Endothelial cell of umbilical vein (primary cell): ENCODE results near the gene RAB35. TPM values are rescaled to one million over a fixed set of nuclear protein-coding genes. Genes with fewer than 3 reads are reported as not detected.

Experiments
- BruUV-seq: library from RNA; stranded (reverse); fragments of 400-500 nt; replicated peaks from 2 replicates; lab custom pipeline; 2021; lab: Mats Ljungman, UMichigan
- CTCF ChIA-PET: fragments of 300-600, 350-600 bp; sonication (Branson Sonifier 250); formaldehyde crosslinking; loops from one replicate; lab custom pipeline; 2021; ENCODE audit warnings: antibody characterized with exemption, inconsistent platforms; lab: Charles Lee
- POLR2A ChIA-PET: fragments of 300-600, 350-600 bp; sonication (Branson Sonifier 250); formaldehyde crosslinking; loops from one replicate; lab custom pipeline; 2021; ENCODE audit warnings: antibody characterized with exemption, inconsistent platforms; lab: Charles Lee
- DNase-seq: peaks from one replicate; pipeline ENCODE4 v3.0.0-alpha.2; 2011; ENCODE audit warnings: low read depth, low spot score
- FAIRE-seq: peaks from 2 replicates; lab custom pipeline; 2011; peaks lifted over from hg19 to GRCh38; lab: Jason Lieb, UNC
- H2AFZ ChIP-seq: 2 replicates; pipeline ENCODE4 v1.6.0; 2012; ENCODE audit warnings: low read depth, low read length, control low read depth, inconsistent platforms
- H3K27ac ChIP-seq: 2 replicates; pipeline ENCODE4 v1.5.1; 2011; ENCODE audit warnings: low read depth, mild to moderate bottlenecking, control low read depth, low read length, moderate library complexity; ENCODE audit not compliant: insufficient read depth
- H3K27me3 ChIP-seq, 2 experiments: 2 replicates each; pipeline versions ENCODE4 v1.6.0 to v1.6.1; 2011; ENCODE audit warnings: low read length in 2 of 2, mixed read lengths in 1 of 2; ENCODE audit not compliant: control insufficient read depth in 2 of 2, insufficient read depth in 2 of 2
- H3K36me3 ChIP-seq, 2 experiments: 2 replicates in 1 of 2; 3 replicates in 1 of 2; pipeline ENCODE4 v1.5.1; 2011; ENCODE audit warnings: low read length in 2 of 2, mild to moderate bottlenecking in 1 of 2, moderate library complexity in 1 of 2; ENCODE audit not compliant: control insufficient read depth in 2 of 2, insufficient read depth in 2 of 2; ENCODE audit errors: extremely low read depth in 1 of 2
- H3K4me1 ChIP-seq: 3 replicates; pipeline ENCODE4 v1.5.1; 2011; ENCODE audit warnings: mild to moderate bottlenecking, low read length; ENCODE audit not compliant: control insufficient read depth, insufficient read depth; ENCODE audit errors: extremely low read depth
- H3K4me2 ChIP-seq: 2 replicates; pipeline ENCODE4 v1.6.1; 2011; ENCODE audit warnings: low read length, control low read depth, mixed read lengths; ENCODE audit not compliant: insufficient read depth
- H3K4me3 ChIP-seq, 3 experiments: fragments of 200-600 bp in 1 of 3; sonication (generic), shearing (Covaris generic) in 1 of 3; replicated peaks in 1 of 3; 2 replicates each; pipeline ENCODE4 v1.5.1; 2011 to 2016; ENCODE audit warnings: control low read depth in 3 of 3, low read length in 3 of 3, mild to moderate bottlenecking in 2 of 3, inconsistent platforms in 1 of 3, low read depth in 1 of 3, moderate library complexity in 1 of 3; ENCODE audit not compliant: insufficient read depth in 1 of 3
- H3K79me2 ChIP-seq: 2 replicates; pipeline ENCODE4 v1.6.0; 2012; ENCODE audit warnings: low read length, inconsistent platforms; ENCODE audit not compliant: control insufficient read depth, insufficient read depth
- H3K9ac ChIP-seq: replicated peaks from 2 replicates; pipeline ENCODE3; 2011; ENCODE audit warnings: low read length, control low read depth; ENCODE audit not compliant: insufficient read depth; ENCODE audit errors: extremely low read depth
- H3K9me1 ChIP-seq: replicated peaks from 3 replicates; pipeline ENCODE4 v1.6.0; 2011; ENCODE audit warnings: mild to moderate bottlenecking, low read length; ENCODE audit not compliant: control insufficient read depth, insufficient read depth; ENCODE audit errors: extremely low read depth
- H3K9me3 ChIP-seq: replicated peaks from 2 replicates; pipeline ENCODE4 v1.5.1; 2012; ENCODE audit warnings: low read length, inconsistent platforms; ENCODE audit not compliant: control insufficient read depth, insufficient read depth
- H4K20me1 ChIP-seq: replicated peaks from 2 replicates; pipeline ENCODE3; 2011; ENCODE audit warnings: mild to moderate bottlenecking, low read length; ENCODE audit not compliant: control insufficient read depth, insufficient read depth; ENCODE audit errors: extremely low read depth
- CTCF ChIP-seq, 2 donors: IDR thresholded peaks; 1 replicate in 1 of 2; 2 replicates in 1 of 2; pipeline ENCODE4 v1.5.1; 2011; ENCODE audit warnings: low read length in 2 of 2, mild to moderate bottlenecking in 2 of 2, moderate library complexity in 2 of 2, control low read depth in 1 of 2, inconsistent platforms in 1 of 2, low read depth in 1 of 2; ENCODE audit not compliant: insufficient read depth in 1 of 2; ENCODE audit errors: extremely low read depth in 1 of 2
- EZH2 ChIP-seq: IDR thresholded peaks from 2 replicates; pipeline ENCODE4 v1.6.1; 2012; ENCODE audit warnings: borderline replicate concordance, low read depth, mild to moderate bottlenecking, moderate library complexity, low read length, inconsistent platforms; ENCODE audit not compliant: severe bottlenecking
- FOS ChIP-seq: IDR thresholded peaks from 2 replicates; pipeline ENCODE4 v1.6.1; 2011; ENCODE audit warnings: mild to moderate bottlenecking, low read length, moderate library complexity, borderline replicate concordance; ENCODE audit not compliant: insufficient read depth
- GATA2 ChIP-seq: IDR thresholded peaks from 2 replicates; pipeline ENCODE4 v1.7.0; 2011; ENCODE audit warnings: low read depth, mild to moderate bottlenecking, moderate library complexity, mixed read lengths, low read length; ENCODE audit not compliant: insufficient read length, insufficient read depth
- JUN ChIP-seq: IDR thresholded peaks from 2 replicates; pipeline ENCODE4 v1.6.1; 2011; ENCODE audit warnings: borderline replicate concordance, low read depth; ENCODE audit not compliant: insufficient read length, insufficient read depth
- MAX ChIP-seq: IDR thresholded peaks from 2 replicates; pipeline ENCODE4 v1.6.1; 2011; ENCODE audit not compliant: insufficient read depth, insufficient read length
- MYC ChIP-seq: IDR thresholded peaks from one replicate; pipeline ENCODE4 v1.6.1; 2011; ENCODE audit warnings: mild to moderate bottlenecking, low read depth, low read length
- POLR2A ChIP-seq: IDR thresholded peaks from 2 replicates; pipeline ENCODE4 v1.6.1; 2012; ENCODE audit warnings: low read depth, mild to moderate bottlenecking, control low read depth, low read length
- POLR2AphosphoS5 ChIP-seq: IDR thresholded peaks from 2 replicates; pipeline ENCODE4 v1.6.1; 2012; ENCODE audit warnings: low read depth, mild to moderate bottlenecking, control low read depth, low read length, moderate library complexity; ENCODE audit not compliant: insufficient read depth
- dilution Hi-C: fragments of 300-500 bp; cut with MboI; formaldehyde crosslinking; loops from one replicate; pipeline ENCODE4 v1.15.0; 2019; ENCODE audit warnings: low sequenced_read_pairs; ENCODE audit not compliant: extremely low pct_ligation_motif_present
- intact Hi-C: fragments of 100-400 bp; cut with micrococcal nuclease; formaldehyde crosslinking; loops from one replicate; pipeline ENCODE4 v1.10.0; 2022
- polyA plus RNA-seq, 4 experiments: library from polyadenylated mRNA; depleted of rRNA in 3 of 4; stranded (reverse) in 3 of 4; unstranded in 1 of 4; fragments of >200 nt; gene quantifications; 2 replicates each; pipeline versions ENCODE4 v1.2.1 to v1.2.3, GENCODE V29; 2011 to 2012; ENCODE audit warnings: missing spikeins in 1 of 4
- total RNA-seq: library from RNA; stranded (reverse); gene quantifications from 2 replicates; pipeline ENCODE4 v1.2.3, GENCODE V29; 2021

RAB35 gene
- total and polyA plus RNA-seq, 2 donors (not counting 3 experiments of a cell fraction or from before 2014, with no cell fraction given) = 70.5 to 80.3 TPM

- Histone ChIP-seq H3K4me3 (no peak overlapping the region), H3K36me3 (peaks cover 5 to 45% of the 10 kb centered on the region in 2 experiments), H3K9me3 (no peaks in the 10 kb centered on the region), H3K9me1 (no peaks in the 10 kb centered on the region), H3K79me2 (peaks cover 52% of the 10 kb centered on the region), H4K20me1 (no peaks in the 10 kb centered on the region), H3K9ac (no peak overlapping the region), H3K27me3 (no peaks in the 10 kb centered on the region), H3K27ac (no peak overlapping the region), H2AFZ (no peak overlapping the region), H3K4me1 (no peaks in the 10 kb centered on the region), H3K4me2 (no peak overlapping the region)
- FAIRE-seq (no peak), DNase-seq (no peak)
- dilution Hi-C loops = no loop called here
- no peak for TF ChIP-seq POLR2AphosphoS5
- ChIA-PET CTCF (interaction anchor here (0.9 kb wide), 1 partner anchor 13 kb away, joined by 4 read pairs; no protein-coding TSS in a partner anchor), POLR2A (interaction anchor here (1.2 kb wide), 1 partner anchor 12 kb away, joined by 3 read pairs; no protein-coding TSS in a partner anchor)
- no TSS peak for BruUV-seq
- intact Hi-C loops = no loop called here
Measured at GRCh38 chr12:120099738-120100137, 16.8 kb downstream of the RAB35 start.

GRCh38 chr12:120098756-120099470 lies 17.6 kb downstream of the RAB35 start:
- CTCF ChIA-PET = no interaction called here
- peaks cover 45% of the 10 kb centered on the region for H3K79me2 ChIP-seq
- dilution Hi-C loops = no loop called here

More at GRCh38 chr12:120098756-120099470, 17.6 kb downstream of the RAB35 start:
- Histone ChIP-seq H2AFZ (no peak overlapping the region), H3K27ac (no peak overlapping the region), H3K9me1 (no peaks in the 10 kb centered on the region), H4K20me1 (no peaks in the 10 kb centered on the region), H3K27me3 (no peaks in the 10 kb centered on the region), H3K9ac (no peak overlapping the region), H3K4me2 (no peak overlapping the region), H3K36me3 (peaks cover 5 to 46% of the 10 kb centered on the region in 2 experiments), H3K9me3 (no peaks in the 10 kb centered on the region), H3K4me3 (no peak overlapping the region), H3K4me1 (no peaks in the 10 kb centered on the region)
- no TSS peak for BruUV-seq
- POLR2A ChIA-PET = no interaction called here
- DNase-seq (no peak), FAIRE-seq (no peak)
- TF ChIP-seq FOS (no peak), POLR2A (no peak), GATA2 (no peak), CTCF (IDR thresholded peaks at IDR 0.05; ENCODE audit: extremely low read depth in 1 of 2, insufficient read depth in 1 of 2, low read depth in 1 of 2, low read length in 2 of 2) (no peak), EZH2 (no peak), JUN (no peak), MAX (no peak), POLR2AphosphoS5 (no peak), MYC (no peak)
- intact Hi-C loops = no loop called here
